ENCODE data around the gene CCDC27. TPM values are rescaled to one million over a fixed set of nuclear protein-coding genes. Genes with fewer than 3 reads are reported as not detected.
A peak's percentile ranks its signal among the peaks of the same experiment; 100 is the strongest.
"Not testable (repeated sequence)": the region's sequence is repeated elsewhere in the genome, so short reads cannot be mapped to it uniquely, and the experiment has no call there.

CCDC27 gene
- total and polyA plus RNA-seq, 5 donors from 2014 or later = not detected

- H3K4me1 ChIP-seq (ENCODE audit: control insufficient read depth, insufficient read depth, low read length, poor library complexity, severe bottlenecking) = peaks cover 3% of the 10 kb centered on the region
- ATAC-seq (ENCODE audit: low read depth in 2 of 2) = no peak
- Mint-ChIP-seq H3K36me3 (no peaks in the 10 kb centered on the region), H3K4me1 (peaks cover 0 to 12% (median 0%) of the 10 kb centered on the region in 4 donors), H3K9me3 (no peaks in the 10 kb centered on the region), H3K27ac (no peak overlapping the region), H3K4me3 (no peak overlapping the region), H3K27me3 (no peaks in the 10 kb centered on the region)
- H3K27me3 ChIP-seq (ENCODE audit: control insufficient read depth, insufficient read depth, low read length) = no peaks in the 10 kb centered on the region
- H3K9me3 ChIP-seq (ENCODE audit: control insufficient read depth in 2 of 2, low read length in 2 of 2) = no peaks in the 10 kb centered on the region
- no peaks in the 10 kb centered on the region for H3K36me3 ChIP-seq (ENCODE audit: control insufficient read depth, insufficient read depth, low read length)
- no peak overlapping the region for H3K27ac ChIP-seq (ENCODE audit: insufficient read depth, low read length, poor library complexity, severe bottlenecking)
- no peak for DNase-seq
- H3K4me3 ChIP-seq (ENCODE audit: low read depth, low read length) = no peak overlapping the region
These were observed 29.4 kb upstream of the CCDC27 start for GRCh38 chr1:3722846-3723245.

GRCh38 chr1:3724416-3725030 is 27.7 kb upstream of the CCDC27 start:
- H3K36me3 Mint-ChIP-seq; H3K27me3 Mint-ChIP-seq; H3K4me3 ChIP-seq (ENCODE audit: low read depth, low read length); H3K27ac ChIP-seq (ENCODE audit: insufficient read depth, low read length, poor library complexity, severe bottlenecking); H3K9me3 Mint-ChIP-seq; H3K27me3 ChIP-seq (ENCODE audit: control insufficient read depth, insufficient read depth, low read length); H3K4me1 Mint-ChIP-seq; H3K36me3 ChIP-seq (ENCODE audit: control insufficient read depth, insufficient read depth, low read length); H3K9me3 ChIP-seq (ENCODE audit: control insufficient read depth in 2 of 2, low read length in 2 of 2); H3K4me1 ChIP-seq (ENCODE audit: control insufficient read depth, insufficient read depth, low read length, poor library complexity, severe bottlenecking): not testable (repeated sequence)
- peak in 1 of 2 donors; percentile 57 for ATAC-seq (ENCODE audit: low read depth in 2 of 2)
- Mint-ChIP-seq H3K4me3 (peak overlapping the region in 1 of 4 donors; percentile 34), H3K27ac (peak overlapping the region in 1 of 3 donors; percentile 60)
- DNase-seq = peak; percentile 52 to 72 (median 67)

GRCh38 chr1:3725366-3725765 is 26.9 kb upstream of the CCDC27 start:
- ATAC-seq (ENCODE audit: low read depth in 2 of 2) = no peak
- Mint-ChIP-seq H3K27ac (peak overlapping the region in 1 of 3 donors; percentile 38), H3K9me3 (peaks cover 0 to 1% (median 0%) of the 10 kb centered on the region in 7 donors), H3K4me3 (no peak overlapping the region), H3K4me1 (peaks cover 0 to 5% (median 0%) of the 10 kb centered on the region in 4 donors), H3K36me3 (no peaks in the 10 kb centered on the region), H3K27me3 (no peaks in the 10 kb centered on the region)
- Histone ChIP-seq H3K4me1 (ENCODE audit: control insufficient read depth, insufficient read depth, low read length, poor library complexity, severe bottlenecking) (peaks cover 1% of the 10 kb centered on the region), H3K36me3 (ENCODE audit: control insufficient read depth, insufficient read depth, low read length) (no peaks in the 10 kb centered on the region), H3K9me3 (ENCODE audit: control insufficient read depth in 2 of 2, low read length in 2 of 2) (no peaks in the 10 kb centered on the region), H3K4me3 (ENCODE audit: low read depth, low read length) (no peak overlapping the region), H3K27ac (ENCODE audit: insufficient read depth, low read length, poor library complexity, severe bottlenecking) (no peak overlapping the region), H3K27me3 (ENCODE audit: control insufficient read depth, insufficient read depth, low read length) (no peaks in the 10 kb centered on the region)
- no peak for DNase-seq

- Mint-ChIP-seq H3K27me3 (no peaks in the 10 kb centered on the region), H3K36me3 (no peaks in the 10 kb centered on the region), H3K4me1 (peaks cover 0 to 2% (median 0%) of the 10 kb centered on the region in 4 donors), H3K27ac (no peak overlapping the region), H3K4me3 (no peak overlapping the region), H3K9me3 (peaks cover 0 to 1% (median 0%) of the 10 kb centered on the region in 7 donors)
- Histone ChIP-seq H3K4me1 (ENCODE audit: control insufficient read depth, insufficient read depth, low read length, poor library complexity, severe bottlenecking) (no peaks in the 10 kb centered on the region), H3K36me3 (ENCODE audit: control insufficient read depth, insufficient read depth, low read length) (no peaks in the 10 kb centered on the region), H3K4me3 (ENCODE audit: low read depth, low read length) (no peak overlapping the region), H3K27me3 (ENCODE audit: control insufficient read depth, insufficient read depth, low read length) (no peaks in the 10 kb centered on the region), H3K27ac (ENCODE audit: insufficient read depth, low read length, poor library complexity, severe bottlenecking) (no peak overlapping the region), H3K9me3 (ENCODE audit: control insufficient read depth in 2 of 2, low read length in 2 of 2) (no peaks in the 10 kb centered on the region)
- DNase-seq = no peak
- ATAC-seq (ENCODE audit: low read depth in 2 of 2) = no peak
These were observed 25.0 kb upstream of the CCDC27 start for GRCh38 chr1:3727042-3727824.

- Mint-ChIP-seq H3K4me1 (peaks cover 0 to 2% (median 0%) of the 10 kb centered on the region in 4 donors), H3K27ac (peak overlapping the region in 1 of 3 donors; percentile 14), H3K36me3 (no peaks in the 10 kb centered on the region), H3K9me3 (peaks cover 0 to 1% (median 0%) of the 10 kb centered on the region in 7 donors), H3K4me3 (no peak overlapping the region), H3K27me3 (no peaks in the 10 kb centered on the region)
- Histone ChIP-seq H3K4me3 (ENCODE audit: low read depth, low read length) (no peak overlapping the region), H3K27me3 (ENCODE audit: control insufficient read depth, insufficient read depth, low read length) (no peaks in the 10 kb centered on the region), H3K27ac (ENCODE audit: insufficient read depth, low read length, poor library complexity, severe bottlenecking) (no peak overlapping the region), H3K4me1 (ENCODE audit: control insufficient read depth, insufficient read depth, low read length, poor library complexity, severe bottlenecking) (no peaks in the 10 kb centered on the region), H3K9me3 (ENCODE audit: control insufficient read depth in 2 of 2, low read length in 2 of 2) (no peaks in the 10 kb centered on the region), H3K36me3 (ENCODE audit: control insufficient read depth, insufficient read depth, low read length) (no peaks in the 10 kb centered on the region)
- ATAC-seq (ENCODE audit: low read depth in 2 of 2) (no peak), DNase-seq (no peak)
These were observed 24.1 kb upstream of the CCDC27 start for GRCh38 chr1:3727825-3728776.

GRCh38 chr1:3729594-3730542 is 22.4 kb upstream of the CCDC27 start:
- no peak for ATAC-seq (ENCODE audit: low read depth in 2 of 2)
- Mint-ChIP-seq H3K4me3 (no peak overlapping the region), H3K27ac (no peak overlapping the region), H3K36me3 (no peaks in the 10 kb centered on the region), H3K27me3 (no peaks in the 10 kb centered on the region), H3K4me1 (no peaks in the 10 kb centered on the region), H3K9me3 (peaks cover 0 to 1% (median 0%) of the 10 kb centered on the region in 7 donors)
- no peak for DNase-seq
- Histone ChIP-seq H3K36me3 (ENCODE audit: control insufficient read depth, insufficient read depth, low read length) (no peaks in the 10 kb centered on the region), H3K27me3 (ENCODE audit: control insufficient read depth, insufficient read depth, low read length) (no peaks in the 10 kb centered on the region), H3K4me3 (ENCODE audit: low read depth, low read length) (no peak overlapping the region), H3K27ac (ENCODE audit: insufficient read depth, low read length, poor library complexity, severe bottlenecking) (no peak overlapping the region), H3K4me1 (ENCODE audit: control insufficient read depth, insufficient read depth, low read length, poor library complexity, severe bottlenecking) (no peaks in the 10 kb centered on the region), H3K9me3 (ENCODE audit: control insufficient read depth in 2 of 2, low read length in 2 of 2) (no peaks in the 10 kb centered on the region)

Data from CD4-positive, CD25-positive, alpha-beta regulatory T cell (primary cell).